LoVo (cell line): ENCODE measurements around the gene TPX2.
"Not testable (repeated sequence)": the region's sequence is repeated elsewhere in the genome, so short reads cannot be mapped to it uniquely, and the experiment has no call there.

Source experiments
- DNase-seq: peaks from one replicate; pipeline ENCODE4 v3.0.0-alpha.2; 2016; ENCODE audit warnings: low spot score

TPX2 gene

GRCh38 chr20:31815408-31816188 is 76.5 kb downstream of the TPX2 start:
- DNase-seq: no peak

- DNase-seq: no peak
Measured at GRCh38 chr20:31816221-31816620, 77.1 kb downstream of the TPX2 start.

GRCh38 chr20:31817461-31817860 is 78.4 kb downstream of the TPX2 start:
- no peak for DNase-seq

- DNase-seq: no peak
Measured at GRCh38 chr20:31818376-31818908, 79.4 kb downstream of the TPX2 start.

- no peak for DNase-seq
Measured at GRCh38 chr20:31819083-31819784, 80.1 kb downstream of the TPX2 start, which contains the start of gene MYLK2. TSS of gene MYLK2 (plus strand) at chr20:31819356. CDS start at chr20:31819581, 225 bp downstream.

- DNase-seq: no peak
Measured at GRCh38 chr20:31820228-31820627, 81.1 kb downstream of the TPX2 start.

- no peak for DNase-seq
Measured at GRCh38 chr20:31821427-31821826, 82.3 kb downstream of the TPX2 start.

GRCh38 chr20:31822421-31823330 is 83.6 kb downstream of the TPX2 start:
- peak; percentile 63 for DNase-seq

GRCh38 chr20:31823360-31824124 is 84.5 kb downstream of the TPX2 start:
- DNase-seq: no peak

- no peak for DNase-seq
Measured at GRCh38 chr20:31824125-31824485, 85.0 kb downstream of the TPX2 start.

GRCh38 chr20:31824554-31825313 is 85.6 kb downstream of the TPX2 start:
- DNase-seq: no peak

GRCh38 chr20:31826074-31826473 is 87.0 kb downstream of the TPX2 start:
- no peak for DNase-seq

GRCh38 chr20:31827059-31827458 is 88.0 kb downstream of the TPX2 start:
- no peak for DNase-seq

- DNase-seq: not testable (repeated sequence)
Measured at GRCh38 chr20:31828016-31828415, 88.9 kb downstream of the TPX2 start.

- no peak for DNase-seq
Measured at GRCh38 chr20:31829731-31830130, 90.6 kb downstream of the TPX2 start.

- no peak for DNase-seq
Measured at GRCh38 chr20:31830406-31830981, 91.4 kb downstream of the TPX2 start.

GRCh38 chr20:31831211-31831610 is 92.1 kb downstream of the TPX2 start:
- no peak for DNase-seq

- DNase-seq: no peak
Measured at GRCh38 chr20:31831771-31832306, 92.7 kb downstream of the TPX2 start.

GRCh38 chr20:31833130-31833930 is 94.2 kb downstream of the TPX2 start:
- DNase-seq: peak; percentile 25
